ENCODE results near the gene CLASP1. TPM values are rescaled to one million over a fixed set of nuclear protein-coding genes. Genes with fewer than 3 reads are reported as not detected.

Gene CLASP1
- total and polyA plus RNA-seq, 2 donors (not counting 3 experiments of a cell fraction or from before 2014, with no cell fraction given): 10.0 to 57.9 TPM

- no peak overlapping the region for H3K9ac ChIP-seq (replicated peaks; ENCODE audit: extremely low read depth, insufficient read depth, low read length)
- DNase-seq (ENCODE audit: low read depth, low spot score) (no peak), FAIRE-seq (no peak)
- H3K27ac ChIP-seq (ENCODE audit: insufficient read depth, low read depth, low read length): no peak overlapping the region
- intact Hi-C loops (cut with micrococcal nuclease): no loop called here
- no TSS peak for BruUV-seq (replicated peaks)
- H3K79me2 ChIP-seq (ENCODE audit: control insufficient read depth, insufficient read depth, low read length): no peaks in the 10 kb centered on the region
- no peaks in the 10 kb centered on the region for H3K9me1 ChIP-seq (replicated peaks; ENCODE audit: control insufficient read depth, extremely low read depth, insufficient read depth, low read length)
- no peaks in the 10 kb centered on the region for H4K20me1 ChIP-seq (replicated peaks; ENCODE audit: control insufficient read depth, extremely low read depth, insufficient read depth, low read length)
- H3K4me3 ChIP-seq (replicated peaks in 1 of 3; ENCODE audit: insufficient read depth in 1 of 3, low read depth in 1 of 3, low read length in 3 of 3): no peak overlapping the region
- CTCF ChIA-PET: interaction anchor here (1.0 to 2.5 kb wide), 3 partner anchors 9 to 13 kb away, joined by 3 to 16 read pairs (median 5); no protein-coding TSS in a partner anchor
- dilution Hi-C loops (cut with MboI; ENCODE audit: extremely low pct_ligation_motif_present, low sequenced_read_pairs): no loop called here
- H3K9me3 ChIP-seq (replicated peaks; ENCODE audit: control insufficient read depth, insufficient read depth, low read length): no peaks in the 10 kb centered on the region
- H3K4me1 ChIP-seq (ENCODE audit: control insufficient read depth, extremely low read depth, insufficient read depth, low read length): peaks cover 21% of the 10 kb centered on the region
- H3K36me3 ChIP-seq (ENCODE audit: control insufficient read depth in 2 of 2, extremely low read depth in 1 of 2, insufficient read depth in 2 of 2, low read length in 2 of 2): peaks cover 7 to 16% of the 10 kb centered on the region in 2 experiments
- H3K27me3 ChIP-seq (ENCODE audit: control insufficient read depth in 2 of 2, insufficient read depth in 2 of 2, low read length in 2 of 2): no peaks in the 10 kb centered on the region
- H2AFZ ChIP-seq (ENCODE audit: low read depth, low read length): no peak overlapping the region
- TF ChIP-seq, protein P1, sequence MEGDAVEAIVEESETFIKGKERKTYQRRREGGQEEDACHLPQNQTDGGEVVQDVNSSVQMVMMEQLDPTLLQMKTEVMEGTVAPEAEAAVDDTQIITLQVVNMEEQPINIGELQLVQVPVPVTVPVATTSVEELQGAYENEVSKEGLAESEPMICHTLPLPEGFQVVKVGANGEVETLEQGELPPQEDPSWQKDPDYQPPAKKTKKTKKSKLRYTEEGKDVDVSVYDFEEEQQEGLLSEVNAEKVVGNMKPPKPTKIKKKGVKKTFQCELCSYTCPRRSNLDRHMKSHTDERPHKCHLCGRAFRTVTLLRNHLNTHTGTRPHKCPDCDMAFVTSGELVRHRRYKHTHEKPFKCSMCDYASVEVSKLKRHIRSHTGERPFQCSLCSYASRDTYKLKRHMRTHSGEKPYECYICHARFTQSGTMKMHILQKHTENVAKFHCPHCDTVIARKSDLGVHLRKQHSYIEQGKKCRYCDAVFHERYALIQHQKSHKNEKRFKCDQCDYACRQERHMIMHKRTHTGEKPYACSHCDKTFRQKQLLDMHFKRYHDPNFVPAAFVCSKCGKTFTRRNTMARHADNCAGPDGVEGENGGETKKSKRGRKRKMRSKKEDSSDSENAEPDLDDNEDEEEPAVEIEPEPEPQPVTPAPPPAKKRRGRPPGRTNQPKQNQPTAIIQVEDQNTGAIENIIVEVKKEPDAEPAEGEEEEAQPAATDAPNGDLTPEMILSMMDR (IDR thresholded peaks at IDR 0.05; ENCODE audit: extremely low read depth in 1 of 2, insufficient read depth in 1 of 2, low read depth in 1 of 2, low read length in 2 of 2): no peak
- no peak for TF ChIP-seq GATA2 (IDR thresholded peaks at IDR 0.05; ENCODE audit: insufficient read depth, insufficient read length, low read depth, low read length)
- no peak for TF ChIP-seq POLR2A (IDR thresholded peaks at IDR 0.05; ENCODE audit: low read depth, low read length)
- TF ChIP-seq, protein P2, sequence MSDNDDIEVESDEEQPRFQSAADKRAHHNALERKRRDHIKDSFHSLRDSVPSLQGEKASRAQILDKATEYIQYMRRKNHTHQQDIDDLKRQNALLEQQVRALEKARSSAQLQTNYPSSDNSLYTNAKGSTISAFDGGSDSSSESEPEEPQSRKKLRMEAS (IDR thresholded peaks at IDR 0.05; ENCODE audit: insufficient read depth, insufficient read length): no peak
- TF ChIP-seq EZH2 (IDR thresholded peaks at IDR 0.05; ENCODE audit: borderline replicate concordance, low read depth, low read length, severe bottlenecking): no peak
- no peak for TF ChIP-seq FOS (IDR thresholded peaks at IDR 0.05; ENCODE audit: borderline replicate concordance, insufficient read depth, low read length)
- TF ChIP-seq MYC (IDR thresholded peaks at IDR 0.05; ENCODE audit: low read depth, low read length): no peak
- no peak for TF ChIP-seq JUN (IDR thresholded peaks at IDR 0.05; ENCODE audit: borderline replicate concordance, insufficient read depth, insufficient read length, low read depth)
- no peak for TF ChIP-seq POLR2AphosphoS5 (IDR thresholded peaks at IDR 0.05; ENCODE audit: insufficient read depth, low read depth, low read length)
- no peak overlapping the region for H3K4me2 ChIP-seq (ENCODE audit: insufficient read depth, low read length)
- POLR2A ChIA-PET: no interaction called here
Observed at GRCh38 chr2:121367246-121367900, 281.9 kb downstream of the CLASP1 start.

Measured in endothelial cell of umbilical vein (primary cell).